Measurements from ENCODE around the gene THEM5. TPM values are rescaled to one million over a fixed set of nuclear protein-coding genes. Genes with fewer than 3 reads are reported as not detected.

Gene THEM5
- polyA plus RNA-seq, 4 donors, result 0.32 TPM; not detected in 3

- FAIRE-seq (no peak), DNase-seq (no peak)
- Histone ChIP-seq H3K9me3 (ENCODE audit: control insufficient read depth in 2 of 2, insufficient read depth in 1 of 2, low read depth in 1 of 2, low read length in 1 of 2) (no peaks in the 10 kb centered on the region), H3K36me3 (ENCODE audit: control insufficient read depth in 3 of 3, insufficient read depth in 2 of 3, low read depth in 1 of 3, low read length in 3 of 3) (no peaks in the 10 kb centered on the region), H3K4me3 (ENCODE audit: low read depth in 1 of 3, low read length in 3 of 3) (no peak overlapping the region), H3K27ac (ENCODE audit: low read depth in 1 of 3, low read length in 2 of 3) (peak overlapping the region in 1 of 3 donors; percentile 9), H3K4me1 (ENCODE audit: control insufficient read depth in 3 of 3, insufficient read depth in 2 of 3, low read depth in 1 of 3, low read length in 2 of 3) (peaks cover 3 to 39% (median 6%) of the 10 kb centered on the region in 3 donors), H3K27me3 (ENCODE audit: control insufficient read depth in 3 of 3, insufficient read depth in 3 of 3, low read length in 3 of 3) (peaks cover 0 to 10% (median 2%) of the 10 kb centered on the region in 3 donors)
- WGBS, 3 donors, result 72 to 84% (median 75%) methylated on average over 4 to 8 of the region's 8 CpGs
Observed at GRCh38 chr1:151833172-151833900, 20.2 kb downstream of the THEM5 start.

GRCh38 chr1:151832318-151832980 is 21.1 kb downstream of the THEM5 start:
- peaks cover 0 to 5% (median 0%) of the 10 kb centered on the region in 3 donors for H3K27me3 ChIP-seq (ENCODE audit: control insufficient read depth in 3 of 3, insufficient read depth in 3 of 3, low read length in 3 of 3)
- peaks cover 3 to 39% (median 6%) of the 10 kb centered on the region in 3 donors for H3K4me1 ChIP-seq (ENCODE audit: control insufficient read depth in 3 of 3, insufficient read depth in 2 of 3, low read depth in 1 of 3, low read length in 2 of 3)
- no peaks in the 10 kb centered on the region for H3K9me3 ChIP-seq (ENCODE audit: control insufficient read depth in 2 of 2, insufficient read depth in 1 of 2, low read depth in 1 of 2, low read length in 1 of 2)
- DNase-seq (peak; percentile 39 to 92), FAIRE-seq (no peak)
- no peak overlapping the region for H3K4me3 ChIP-seq (ENCODE audit: low read depth in 1 of 3, low read length in 3 of 3)
- H3K27ac ChIP-seq (ENCODE audit: low read depth in 1 of 3, low read length in 2 of 3), result peak overlapping the region in 2 of 3 donors; percentile 14 to 60
- 16 to 47% (median 27%) methylated on average over 10 of the region's 10 CpGs for WGBS, 3 donors
- no peaks in the 10 kb centered on the region for H3K36me3 ChIP-seq (ENCODE audit: control insufficient read depth in 3 of 3, insufficient read depth in 2 of 3, low read depth in 1 of 3, low read length in 3 of 3)

DNA sequence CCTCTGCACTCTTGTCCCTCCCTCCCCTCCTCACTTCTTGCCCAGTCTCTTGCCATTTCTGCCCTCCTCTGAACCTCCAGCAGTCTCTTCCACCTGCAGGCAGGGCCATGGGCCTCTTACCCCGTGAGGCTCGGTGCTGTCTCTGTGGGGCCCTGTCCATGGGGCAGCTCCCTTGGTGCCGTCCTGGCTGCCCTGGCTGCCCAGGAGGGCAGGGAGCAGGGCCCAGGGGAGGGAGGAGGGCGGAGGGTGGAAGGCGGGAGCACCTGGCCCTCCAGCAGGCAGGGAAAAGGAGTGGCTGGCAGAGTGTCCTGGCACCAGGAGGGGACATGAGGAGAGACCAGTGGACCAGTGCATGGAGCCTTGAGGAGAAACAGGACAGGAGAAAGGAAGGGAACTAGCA is 21.9 kb downstream of the THEM5 start, which contains the start of gene RORC:
Gene RORC, minus strand, starts transcription at position 198 of the 400 bp plus-strand sequence. Its CDS starts 38 bp downstream, at position 160.
- H3K36me3 ChIP-seq (ENCODE audit: control insufficient read depth in 3 of 3, insufficient read depth in 2 of 3, low read depth in 1 of 3, low read length in 3 of 3), result no peaks in the 10 kb centered on the region
- peaks cover 0 to 32% (median 6%) of the 10 kb centered on the region in 3 donors for H3K4me1 ChIP-seq (ENCODE audit: control insufficient read depth in 3 of 3, insufficient read depth in 2 of 3, low read depth in 1 of 3, low read length in 2 of 3)
- DNase-seq (peak; percentile 53 to 84), FAIRE-seq (no peak)
- peak within 1 kb of the TSS in 2 of 3 donors; percentile 30 to 64 for H3K4me3 ChIP-seq (ENCODE audit: low read depth in 1 of 3, low read length in 3 of 3)
- H3K27ac ChIP-seq (ENCODE audit: low read depth in 1 of 3, low read length in 2 of 3), result peak within 1 kb of the TSS; percentile 59 to 88 (median 69)
- no peaks in the 10 kb centered on the region for H3K27me3 ChIP-seq (ENCODE audit: control insufficient read depth in 3 of 3, insufficient read depth in 3 of 3, low read length in 3 of 3)
- H3K9me3 ChIP-seq (ENCODE audit: control insufficient read depth in 2 of 2, insufficient read depth in 1 of 2, low read depth in 1 of 2, low read length in 1 of 2), result no peaks in the 10 kb centered on the region
- WGBS, 3 donors, result 25 to 62% (median 26%) methylated on average over 5 of the region's 5 CpGs

- Histone ChIP-seq H3K9me3 (ENCODE audit: control insufficient read depth in 2 of 2, insufficient read depth in 1 of 2, low read depth in 1 of 2, low read length in 1 of 2) (no peaks in the 10 kb centered on the region), H3K27ac (ENCODE audit: low read depth in 1 of 3, low read length in 2 of 3) (peak overlapping the region; percentile 59 to 88 (median 69)), H3K27me3 (ENCODE audit: control insufficient read depth in 3 of 3, insufficient read depth in 3 of 3, low read length in 3 of 3) (no peaks in the 10 kb centered on the region), H3K4me3 (ENCODE audit: low read depth in 1 of 3, low read length in 3 of 3) (peak overlapping the region in 2 of 3 donors; percentile 30 to 64), H3K36me3 (ENCODE audit: control insufficient read depth in 3 of 3, insufficient read depth in 2 of 3, low read depth in 1 of 3, low read length in 3 of 3) (no peaks in the 10 kb centered on the region), H3K4me1 (ENCODE audit: control insufficient read depth in 3 of 3, insufficient read depth in 2 of 3, low read depth in 1 of 3, low read length in 2 of 3) (peaks cover 0 to 32% (median 6%) of the 10 kb centered on the region in 3 donors)
- WGBS, 3 donors, result 14 to 59% (median 21%) methylated on average over 3 to 4 of the region's 4 CpGs
- DNase-seq, result no peak
- no peak for FAIRE-seq
Observed at GRCh38 chr1:151831256-151831591, 22.3 kb downstream of the THEM5 start.

GRCh38 chr1:151830055-151830454 is 23.5 kb downstream of the THEM5 start:
- Histone ChIP-seq H3K27me3 (ENCODE audit: control insufficient read depth in 3 of 3, insufficient read depth in 3 of 3, low read length in 3 of 3) (no peaks in the 10 kb centered on the region), H3K27ac (ENCODE audit: low read depth in 1 of 3, low read length in 2 of 3) (peak overlapping the region in 2 of 3 donors; percentile 33 to 53), H3K4me3 (ENCODE audit: low read depth in 1 of 3, low read length in 3 of 3) (no peak overlapping the region), H3K4me1 (ENCODE audit: control insufficient read depth in 3 of 3, insufficient read depth in 2 of 3, low read depth in 1 of 3, low read length in 2 of 3) (peaks cover 0 to 40% (median 8%) of the 10 kb centered on the region in 3 donors), H3K36me3 (ENCODE audit: control insufficient read depth in 3 of 3, insufficient read depth in 2 of 3, low read depth in 1 of 3, low read length in 3 of 3) (no peaks in the 10 kb centered on the region), H3K9me3 (ENCODE audit: control insufficient read depth in 2 of 2, insufficient read depth in 1 of 2, low read depth in 1 of 2, low read length in 1 of 2) (no peaks in the 10 kb centered on the region)
- WGBS, 3 donors, result 27 to 61% (median 49%) methylated on average over 6 of the region's 6 CpGs
- FAIRE-seq, result no peak
- DNase-seq, result no peak

DNA sequence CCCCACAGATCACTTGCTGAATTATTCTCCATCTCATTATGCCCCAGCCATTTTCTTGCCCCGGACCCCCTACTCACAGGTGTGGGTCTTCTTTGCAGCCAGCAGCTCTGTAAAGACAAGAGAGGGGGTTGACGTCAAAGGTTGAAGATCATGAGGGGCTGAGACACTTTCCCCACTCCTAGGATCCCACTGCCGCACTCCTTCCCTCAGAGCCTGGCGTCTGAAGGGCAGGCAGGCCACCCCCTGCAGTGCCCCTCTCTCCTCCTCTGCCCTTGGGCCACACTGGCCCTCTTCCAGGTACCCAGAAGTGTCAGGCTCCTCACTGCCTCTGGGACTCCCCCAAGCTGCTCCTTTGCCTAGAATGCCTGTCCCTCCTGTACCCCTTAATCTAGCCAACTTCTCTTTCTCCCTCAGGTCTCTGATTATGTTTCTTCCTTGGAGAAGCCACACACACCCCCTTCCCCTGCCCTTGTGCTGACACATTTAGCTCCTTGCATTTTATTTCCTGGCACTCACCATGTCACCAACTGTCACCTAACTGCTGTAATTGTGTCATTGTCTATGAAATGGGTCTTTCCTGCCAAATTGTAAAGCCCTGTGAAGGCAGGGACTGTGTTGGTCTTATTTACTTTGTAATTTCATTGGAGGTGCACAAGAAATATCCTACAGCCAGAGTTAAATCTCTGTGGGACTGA is 24.0 kb downstream of the THEM5 start:
- no peak overlapping the region for H3K4me3 ChIP-seq (ENCODE audit: low read depth in 1 of 3, low read length in 3 of 3)
- H3K4me1 ChIP-seq (ENCODE audit: control insufficient read depth in 3 of 3, insufficient read depth in 2 of 3, low read depth in 1 of 3, low read length in 2 of 3), result peaks cover 0 to 40% (median 8%) of the 10 kb centered on the region in 3 donors
- peak overlapping the region in 1 of 3 donors; percentile 50 for H3K27ac ChIP-seq (ENCODE audit: low read depth in 1 of 3, low read length in 2 of 3)
- no peak for FAIRE-seq
- WGBS, 3 donors, result 43 to 63% (median 47%) methylated on average over 4 of the region's 4 CpGs
- H3K27me3 ChIP-seq (ENCODE audit: control insufficient read depth in 3 of 3, insufficient read depth in 3 of 3, low read length in 3 of 3), result no peaks in the 10 kb centered on the region
- H3K9me3 ChIP-seq (ENCODE audit: control insufficient read depth in 2 of 2, insufficient read depth in 1 of 2, low read depth in 1 of 2, low read length in 1 of 2), result no peaks in the 10 kb centered on the region
- DNase-seq, result no peak
- H3K36me3 ChIP-seq (ENCODE audit: control insufficient read depth in 3 of 3, insufficient read depth in 2 of 3, low read depth in 1 of 3, low read length in 3 of 3), result no peaks in the 10 kb centered on the region

- H3K27me3 ChIP-seq (ENCODE audit: control insufficient read depth in 3 of 3, insufficient read depth in 3 of 3, low read length in 3 of 3), result no peaks in the 10 kb centered on the region
- H3K4me1 ChIP-seq (ENCODE audit: control insufficient read depth in 3 of 3, insufficient read depth in 2 of 3, low read depth in 1 of 3, low read length in 2 of 3), result peaks cover 0 to 40% (median 5%) of the 10 kb centered on the region in 3 donors
- WGBS, 3 donors, result 10 to 20% (median 12%) methylated on average over 8 to 12 of the region's 12 CpGs
- no peaks in the 10 kb centered on the region for H3K9me3 ChIP-seq (ENCODE audit: control insufficient read depth in 2 of 2, insufficient read depth in 1 of 2, low read depth in 1 of 2, low read length in 1 of 2)
- peak overlapping the region in 1 of 3 donors; percentile 50 for H3K27ac ChIP-seq (ENCODE audit: low read depth in 1 of 3, low read length in 2 of 3)
- FAIRE-seq, result no peak
- DNase-seq, result peak in 1 of 2 donors; percentile 65
- H3K4me3 ChIP-seq (ENCODE audit: low read depth in 1 of 3, low read length in 3 of 3), result no peak overlapping the region
- no peaks in the 10 kb centered on the region for H3K36me3 ChIP-seq (ENCODE audit: control insufficient read depth in 3 of 3, insufficient read depth in 2 of 3, low read depth in 1 of 3, low read length in 3 of 3)
Observed at GRCh38 chr1:151828921-151829320, 24.6 kb downstream of the THEM5 start.

- DNase-seq (no peak), FAIRE-seq (no peak)
- Histone ChIP-seq H3K4me1 (ENCODE audit: control insufficient read depth in 3 of 3, insufficient read depth in 2 of 3, low read depth in 1 of 3, low read length in 2 of 3) (peaks cover 0 to 40% (median 4%) of the 10 kb centered on the region in 3 donors), H3K36me3 (ENCODE audit: control insufficient read depth in 3 of 3, insufficient read depth in 2 of 3, low read depth in 1 of 3, low read length in 3 of 3) (no peaks in the 10 kb centered on the region), H3K4me3 (ENCODE audit: low read depth in 1 of 3, low read length in 3 of 3) (no peak overlapping the region), H3K27ac (ENCODE audit: low read depth in 1 of 3, low read length in 2 of 3) (peak overlapping the region in 1 of 3 donors; percentile 0), H3K27me3 (ENCODE audit: control insufficient read depth in 3 of 3, insufficient read depth in 3 of 3, low read length in 3 of 3) (no peaks in the 10 kb centered on the region), H3K9me3 (ENCODE audit: control insufficient read depth in 2 of 2, insufficient read depth in 1 of 2, low read depth in 1 of 2, low read length in 1 of 2) (no peaks in the 10 kb centered on the region)
- 52 to 68% (median 65%) methylated on average over 9 of the region's 9 CpGs for WGBS, 3 donors
Observed at GRCh38 chr1:151827853-151828252, 25.7 kb downstream of the THEM5 start.

Measured in small intestine (tissue), 7 donors.